Measurements from ENCODE around the gene GCNT4. TPM values are rescaled to one million over a fixed set of nuclear protein-coding genes. Genes with fewer than 3 reads are reported as not detected.

The GCNT4 gene
- total RNA-seq, 2 donors from 2014 or later: 3.1 to 3.5 TPM

DNA sequence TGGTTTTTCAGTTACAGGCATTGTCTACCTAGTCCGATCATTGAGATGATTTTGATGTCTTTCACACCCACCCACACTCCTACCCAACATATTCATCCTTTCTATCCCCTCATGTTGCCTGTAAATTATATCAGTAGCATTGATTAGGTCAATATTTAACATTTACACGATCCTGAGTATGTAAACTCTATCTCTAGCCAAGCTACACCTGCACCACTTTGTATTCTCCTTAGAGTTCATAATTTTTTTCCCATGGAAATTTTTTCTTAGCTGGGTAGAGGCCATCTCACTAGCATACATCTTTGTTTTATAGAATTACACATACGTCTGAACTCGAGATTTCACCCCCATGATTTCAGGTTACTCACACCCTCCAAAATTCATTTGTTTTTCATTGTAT lies 30.6 kb downstream of the GCNT4 start:
- DNase-seq (ENCODE audit: low spot score): no peak

DNA sequence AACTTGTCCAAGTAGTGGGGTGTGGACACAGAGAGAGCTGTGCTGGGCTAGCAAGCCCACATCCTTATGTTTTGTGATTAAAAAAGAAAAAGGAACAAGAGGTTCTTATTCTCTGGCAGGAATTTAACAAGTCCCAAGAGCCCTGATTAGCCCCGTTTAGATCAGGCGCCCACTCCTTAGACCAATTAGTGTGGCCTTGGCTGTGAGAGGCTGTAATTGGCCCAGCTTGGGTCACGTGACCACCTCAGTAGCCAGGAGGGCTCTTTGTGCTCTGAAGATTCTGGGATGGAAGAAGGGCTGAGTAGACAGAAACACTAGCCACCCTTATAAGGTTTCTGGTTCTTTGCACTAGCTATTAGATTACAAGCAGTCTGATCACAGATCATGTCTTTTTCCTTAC lies 31.1 kb downstream of the GCNT4 start:
- ATAC-seq (ENCODE audit: insufficient number of reproducible peaks, low FRiP score, low read depth): no peak
- no peaks in the 10 kb centered on the region for H3K27me3 ChIP-seq (replicated peaks; ENCODE audit: insufficient read depth)
- TF ChIP-seq, protein P1, sequence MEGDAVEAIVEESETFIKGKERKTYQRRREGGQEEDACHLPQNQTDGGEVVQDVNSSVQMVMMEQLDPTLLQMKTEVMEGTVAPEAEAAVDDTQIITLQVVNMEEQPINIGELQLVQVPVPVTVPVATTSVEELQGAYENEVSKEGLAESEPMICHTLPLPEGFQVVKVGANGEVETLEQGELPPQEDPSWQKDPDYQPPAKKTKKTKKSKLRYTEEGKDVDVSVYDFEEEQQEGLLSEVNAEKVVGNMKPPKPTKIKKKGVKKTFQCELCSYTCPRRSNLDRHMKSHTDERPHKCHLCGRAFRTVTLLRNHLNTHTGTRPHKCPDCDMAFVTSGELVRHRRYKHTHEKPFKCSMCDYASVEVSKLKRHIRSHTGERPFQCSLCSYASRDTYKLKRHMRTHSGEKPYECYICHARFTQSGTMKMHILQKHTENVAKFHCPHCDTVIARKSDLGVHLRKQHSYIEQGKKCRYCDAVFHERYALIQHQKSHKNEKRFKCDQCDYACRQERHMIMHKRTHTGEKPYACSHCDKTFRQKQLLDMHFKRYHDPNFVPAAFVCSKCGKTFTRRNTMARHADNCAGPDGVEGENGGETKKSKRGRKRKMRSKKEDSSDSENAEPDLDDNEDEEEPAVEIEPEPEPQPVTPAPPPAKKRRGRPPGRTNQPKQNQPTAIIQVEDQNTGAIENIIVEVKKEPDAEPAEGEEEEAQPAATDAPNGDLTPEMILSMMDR (IDR thresholded peaks at IDR 0.05): no peak
- no peaks in the 10 kb centered on the region for H3K36me3 ChIP-seq
- no peaks in the 10 kb centered on the region for H3K4me1 ChIP-seq (ENCODE audit: control insufficient read depth in 1 of 2, low read depth in 2 of 2)
- no peak overlapping the region for H3K4me3 ChIP-seq
- no peak overlapping the region for H3K27ac ChIP-seq
- no peak for DNase-seq (ENCODE audit: low spot score)
- H3K9me3 ChIP-seq: no peaks in the 10 kb centered on the region

More for the DNA sequence above, 30.6 kb downstream of the GCNT4 start:
- Histone ChIP-seq H3K4me3 (no peak overlapping the region), H3K36me3 (no peaks in the 10 kb centered on the region), H3K4me1 (ENCODE audit: control insufficient read depth in 1 of 2, low read depth in 2 of 2) (no peaks in the 10 kb centered on the region), H3K27me3 (replicated peaks; ENCODE audit: insufficient read depth) (no peaks in the 10 kb centered on the region), H3K27ac (no peak overlapping the region), H3K9me3 (no peaks in the 10 kb centered on the region)
- TF ChIP-seq, protein P1 (IDR thresholded peaks at IDR 0.05): no peak
- no peak for ATAC-seq (ENCODE audit: insufficient number of reproducible peaks, low FRiP score, low read depth)

DNA sequence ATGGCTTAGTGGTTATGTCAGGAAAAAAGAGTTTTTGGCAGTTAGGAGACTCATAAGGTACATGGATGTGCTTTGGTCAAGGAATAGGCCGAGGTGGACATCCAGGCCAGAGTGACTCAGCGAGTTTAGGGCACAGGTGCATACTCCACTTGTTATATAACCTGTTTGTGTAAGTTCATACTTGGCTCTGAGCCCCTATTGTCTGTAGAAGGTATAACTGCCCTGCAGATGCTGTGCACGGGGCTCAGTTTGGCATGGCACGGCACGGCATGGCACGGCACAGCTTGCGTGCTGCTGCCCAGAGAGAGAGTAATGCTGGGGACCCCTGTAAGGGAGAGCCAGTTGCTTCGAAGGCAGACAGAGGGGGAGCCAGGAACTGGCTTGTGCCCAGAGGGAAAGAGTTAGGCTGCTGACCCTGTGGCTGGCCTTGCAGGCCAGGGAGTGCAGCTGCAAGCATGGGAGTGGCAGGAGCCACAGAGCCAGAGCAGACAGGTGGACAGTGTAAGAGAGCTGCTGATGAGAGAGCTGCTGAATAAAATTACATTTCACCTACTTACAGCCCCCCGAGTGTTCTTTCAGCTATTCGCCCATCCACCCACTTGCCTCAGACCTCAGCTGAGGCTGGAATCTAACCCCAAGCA lies 32.2 kb downstream of the GCNT4 start:
- ATAC-seq (ENCODE audit: insufficient number of reproducible peaks, low FRiP score, low read depth) (no peak), DNase-seq (ENCODE audit: low spot score) (no peak)
- Histone ChIP-seq H3K36me3 (no peaks in the 10 kb centered on the region), H3K27me3 (replicated peaks; ENCODE audit: insufficient read depth) (no peaks in the 10 kb centered on the region), H3K27ac (no peak overlapping the region), H3K4me3 (no peak overlapping the region), H3K9me3 (no peaks in the 10 kb centered on the region), H3K4me1 (ENCODE audit: control insufficient read depth in 1 of 2, low read depth in 2 of 2) (no peaks in the 10 kb centered on the region)
- TF ChIP-seq, protein P1 (IDR thresholded peaks at IDR 0.05): no peak

DNA sequence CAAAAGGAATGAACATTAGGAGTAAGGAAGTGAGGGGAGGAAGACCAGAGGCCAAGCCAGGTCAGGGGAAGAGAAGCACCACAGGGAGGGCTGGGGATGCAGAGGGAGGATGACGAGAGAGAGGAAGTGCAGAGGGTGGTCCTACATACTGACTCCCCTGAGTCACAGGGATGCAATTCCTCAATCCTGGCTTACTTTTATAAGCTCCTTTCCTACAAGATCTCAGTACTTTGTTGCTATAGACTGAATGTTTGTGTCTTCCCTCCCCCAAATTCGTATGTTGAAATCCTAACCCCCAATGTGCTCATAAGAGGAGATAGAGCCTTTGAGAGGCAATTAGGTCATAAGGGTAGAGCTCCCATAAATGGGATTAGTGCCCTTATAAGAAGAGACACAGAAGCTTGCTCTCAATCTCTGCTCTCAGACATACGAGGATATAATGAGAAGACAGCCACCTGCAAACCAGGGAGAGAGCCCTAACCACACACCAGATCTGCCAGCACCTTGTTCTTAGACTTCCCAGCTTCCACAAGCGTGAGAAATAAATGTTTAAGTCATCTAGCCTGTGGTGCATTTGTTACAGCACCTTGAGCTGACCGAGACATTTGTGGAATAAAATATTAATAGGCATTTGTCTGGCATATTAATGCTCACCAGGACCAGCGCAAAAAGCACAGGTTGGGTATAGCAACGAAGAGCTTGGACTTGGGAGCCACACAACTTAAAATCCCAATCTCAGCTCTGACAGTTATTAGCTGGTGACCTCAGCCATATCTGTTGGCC lies 33.4 kb downstream of the GCNT4 start:
- Histone ChIP-seq H3K4me3 (no peak overlapping the region), H3K4me1 (ENCODE audit: control insufficient read depth in 1 of 2, low read depth in 2 of 2) (no peaks in the 10 kb centered on the region), H3K27me3 (replicated peaks; ENCODE audit: insufficient read depth) (no peaks in the 10 kb centered on the region), H3K27ac (no peak overlapping the region), H3K9me3 (peaks cover 3% of the 10 kb centered on the region), H3K36me3 (no peaks in the 10 kb centered on the region)
- ATAC-seq (ENCODE audit: insufficient number of reproducible peaks, low FRiP score, low read depth) (no peak), DNase-seq (ENCODE audit: low spot score) (no peak)
- TF ChIP-seq, protein P1 (IDR thresholded peaks at IDR 0.05): no peak

DNA sequence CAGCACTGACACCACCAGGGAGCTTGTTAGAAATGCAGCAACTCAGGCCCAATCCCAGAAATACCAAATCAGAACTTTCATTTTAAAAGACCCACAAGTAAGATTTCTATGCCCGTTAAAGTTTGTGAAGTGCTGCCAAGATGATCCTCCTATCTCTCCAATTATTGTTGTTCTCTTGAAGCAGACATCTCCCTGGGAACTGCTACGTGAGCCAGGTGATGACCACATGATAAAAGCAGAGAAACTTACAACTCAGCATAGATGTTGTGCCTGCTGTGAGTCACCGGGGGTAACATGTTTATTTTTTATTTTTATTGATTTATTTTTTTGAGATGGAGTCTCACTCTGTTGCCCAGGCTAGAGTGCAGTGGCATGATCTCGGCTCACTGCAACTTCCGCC lies 34.4 kb downstream of the GCNT4 start:
- Histone ChIP-seq H3K27me3 (replicated peaks; ENCODE audit: insufficient read depth) (no peaks in the 10 kb centered on the region), H3K27ac (no peak overlapping the region), H3K36me3 (no peaks in the 10 kb centered on the region), H3K4me3 (no peak overlapping the region), H3K4me1 (ENCODE audit: control insufficient read depth in 1 of 2, low read depth in 2 of 2) (no peaks in the 10 kb centered on the region), H3K9me3 (peaks cover 3% of the 10 kb centered on the region)
- DNase-seq (ENCODE audit: low spot score) (no peak), ATAC-seq (ENCODE audit: insufficient number of reproducible peaks, low FRiP score, low read depth) (no peak)
- TF ChIP-seq, protein P1 (IDR thresholded peaks at IDR 0.05): no peak

Measured in thoracic aorta (tissue), 2 donors.